Vagina (tissue), 2 donors: Measurements from ENCODE around the gene NAA15.
"Not testable (repeated sequence)": the region's sequence is repeated elsewhere in the genome, so short reads cannot be mapped to it uniquely, and the experiment has no call there.

Experiments used
- POLR2A ChIP-seq, 2 donors: fragments of 450-650 bp; IDR thresholded peaks; one replicate each; pipeline ENCODE4 v1.6.1; 2017; ENCODE audit warnings: antibody characterized with exemption in 2 of 2, mild to moderate bottlenecking in 2 of 2, moderate library complexity in 2 of 2
- POLR2AphosphoS5 ChIP-seq, 2 donors: sonication (generic); formaldehyde crosslinking; IDR thresholded peaks; one replicate each; pipeline ENCODE4 v1.9.0; 2017; ENCODE audit warnings: antibody characterized with exemption in 2 of 2, mild to moderate bottlenecking in 2 of 2, low read depth in 1 of 2; ENCODE audit not compliant: insufficient read depth in 1 of 2
- TF ChIP-seq, protein P1 (sequence below), 3 experiments: fragments of 450-650 bp in 2 of 3; fragments of 200-600 bp in 1 of 3; sonication (generic) in 1 of 3; IDR thresholded peaks; one replicate each; pipeline ENCODE4 v1.5.1; 2017 to 2019; ENCODE audit warnings: antibody characterized with exemption in 3 of 3, mild to moderate bottlenecking in 2 of 3, moderate library complexity in 2 of 3

DNA sequence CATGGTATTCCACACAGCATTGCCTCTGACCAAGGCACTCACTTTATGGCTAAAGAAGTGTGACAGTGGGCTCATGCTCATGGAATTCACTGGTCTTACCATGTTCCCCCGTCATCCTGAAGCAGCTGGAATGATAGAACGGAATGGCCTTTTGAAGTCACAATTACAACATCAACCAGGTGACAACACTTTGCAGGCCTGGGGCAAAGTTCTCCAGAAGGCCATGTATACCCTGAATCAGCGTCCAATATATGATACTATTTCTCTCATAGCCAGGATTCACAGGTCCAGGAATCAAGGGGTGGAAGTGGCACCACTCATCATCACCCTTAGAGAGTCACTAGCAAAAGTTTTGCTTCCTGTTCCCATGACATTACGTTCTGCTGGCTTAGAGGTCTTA lies 145.8 kb downstream of the NAA15 start:
- TF ChIP-seq, protein P1, sequence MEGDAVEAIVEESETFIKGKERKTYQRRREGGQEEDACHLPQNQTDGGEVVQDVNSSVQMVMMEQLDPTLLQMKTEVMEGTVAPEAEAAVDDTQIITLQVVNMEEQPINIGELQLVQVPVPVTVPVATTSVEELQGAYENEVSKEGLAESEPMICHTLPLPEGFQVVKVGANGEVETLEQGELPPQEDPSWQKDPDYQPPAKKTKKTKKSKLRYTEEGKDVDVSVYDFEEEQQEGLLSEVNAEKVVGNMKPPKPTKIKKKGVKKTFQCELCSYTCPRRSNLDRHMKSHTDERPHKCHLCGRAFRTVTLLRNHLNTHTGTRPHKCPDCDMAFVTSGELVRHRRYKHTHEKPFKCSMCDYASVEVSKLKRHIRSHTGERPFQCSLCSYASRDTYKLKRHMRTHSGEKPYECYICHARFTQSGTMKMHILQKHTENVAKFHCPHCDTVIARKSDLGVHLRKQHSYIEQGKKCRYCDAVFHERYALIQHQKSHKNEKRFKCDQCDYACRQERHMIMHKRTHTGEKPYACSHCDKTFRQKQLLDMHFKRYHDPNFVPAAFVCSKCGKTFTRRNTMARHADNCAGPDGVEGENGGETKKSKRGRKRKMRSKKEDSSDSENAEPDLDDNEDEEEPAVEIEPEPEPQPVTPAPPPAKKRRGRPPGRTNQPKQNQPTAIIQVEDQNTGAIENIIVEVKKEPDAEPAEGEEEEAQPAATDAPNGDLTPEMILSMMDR (IDR thresholded peaks at IDR 0.05) = not testable (repeated sequence)
- not testable (repeated sequence) for TF ChIP-seq POLR2A (IDR thresholded peaks at IDR 0.05); POLR2AphosphoS5 (IDR thresholded peaks at IDR 0.05; ENCODE audit: insufficient read depth in 1 of 2, low read depth in 1 of 2)
